K562 (cell line): ENCODE measurements around the gene PEDS1. TPM values are rescaled to one million over a fixed set of nuclear protein-coding genes. Genes with fewer than 3 reads are reported as not detected.
A peak's percentile ranks its signal among the peaks of the same experiment; 100 is the strongest.

Source experiments
- ASH1L ChIP-seq: fragments of 450-650 bp; IDR thresholded peaks from 2 replicates; pipeline ENCODE4 v1.6.1; 2018; ENCODE audit warnings: borderline replicate concordance, mild to moderate bottlenecking, low read depth; ENCODE audit not compliant: partially characterized antibody
- CSDE1 ChIP-seq, 2 experiments: fragments of 450-650 bp; IDR thresholded peaks; 2 replicates each; pipeline ENCODE4 v1.6.1; 2016; ENCODE audit warnings: mild to moderate bottlenecking in 1 of 2
- GTF2E2 ChIP-seq: fragments of 200-800 bp; sonication (Bioruptor generic); IDR thresholded peaks from 2 replicates; pipeline ENCODE4 v1.6.1; 2016; ENCODE audit warnings: missing genetic modification characterization, missing compliant biosample characterization
- MCM2 ChIP-seq: fragments of 450-650 bp; IDR thresholded peaks from 2 replicates; pipeline ENCODE4 v1.6.1; 2017; ENCODE audit warnings: low read depth, mild to moderate bottlenecking
- MECOM ChIP-seq: fragments of 250-450 bp; sonication (Bioruptor Pico); IDR thresholded peaks from 2 replicates; pipeline ENCODE4 v1.8.0; 2022; ENCODE audit warnings: inconsistent platforms
- NFE2 ChIP-seq: IDR thresholded peaks from 2 replicates; pipeline ENCODE4 v1.6.1; 2014; ENCODE audit warnings: antibody characterized with exemption, low read depth
- NR2C2 ChIP-seq, 2 experiments: fragments of 200-800 bp in 1 of 2; sonication (Bioruptor generic) in 1 of 2; sonication (generic) in 1 of 2; formaldehyde crosslinking in 1 of 2; IDR thresholded peaks; 2 replicates each; pipeline versions ENCODE4 v1.6.1 to v1.8.0; 2016 to 2022; ENCODE audit warnings: mild to moderate bottlenecking in 1 of 2, missing compliant biosample characterization in 1 of 2, missing genetic modification characterization in 1 of 2, missing genetic modification reagents in 1 of 2
- POLR2G ChIP-seq: fragments of 200-400 bp; formaldehyde crosslinking; IDR thresholded peaks from 2 replicates; pipeline ENCODE4 v1.6.1; 2017; ENCODE audit warnings: low read depth, mild to moderate bottlenecking, antibody characterized with exemption, low read length, moderate library complexity
- SLC30A9 ChIP-seq: fragments of 250-450 bp; sonication (Bioruptor Pico); IDR thresholded peaks from 2 replicates; pipeline ENCODE4 v1.8.0; 2022; ENCODE audit warnings: mild to moderate bottlenecking, moderate library complexity
- ZBTB40 ChIP-seq, 2 experiments: fragments of 450-650 bp in 1 of 2; sonication (generic) in 1 of 2; formaldehyde crosslinking in 1 of 2; IDR thresholded peaks; 2 replicates each; pipeline versions ENCODE4 v1.7.1 to v1.9.0; 2016 to 2022; ENCODE audit warnings: inconsistent platforms in 1 of 2, mild to moderate bottlenecking in 1 of 2, missing genetic modification reagents in 1 of 2
- ZBTB7A ChIP-seq: IDR thresholded peaks from 2 replicates; pipeline ENCODE4 v1.6.1; 2011; ENCODE audit warnings: low read depth, mild to moderate bottlenecking, low read length, moderate library complexity, borderline replicate concordance; ENCODE audit not compliant: control insufficient read depth
- ZMIZ1 ChIP-seq, 2 experiments: fragments of 150-350 bp in 1 of 2; IDR thresholded peaks; 2 replicates each; pipeline ENCODE4 v1.6.1; 2012 to 2016; ENCODE audit warnings: low read depth in 2 of 2, low read length in 2 of 2, mild to moderate bottlenecking in 1 of 2, moderate library complexity in 1 of 2
- ZNF263 ChIP-seq: sonication (generic); formaldehyde crosslinking; IDR thresholded peaks from 2 replicates; pipeline ENCODE4 v1.8.0; 2022; ENCODE audit warnings: mild to moderate bottlenecking, missing genetic modification reagents, borderline replicate concordance
- polyA plus RNA-seq, 8 experiments: library from polyadenylated mRNA; depleted of rRNA in 4 of 8; stranded (reverse) in 5 of 8; unstranded in 3 of 8; fragments of >200 nt; fragmentation: Nextera tagmentation in 2 of 8; fragmentation: Illumina TruSeq in 1 of 8; extraction: Ambion mirVana in 2 of 8; extraction: Trizol in 1 of 8; gene quantifications; 2 replicates each; pipeline versions ENCODE4 v1.2.1 to v1.2.3, GENCODE V29; 2011 to 2014; ENCODE audit warnings: inconsistent platforms in 1 of 8, missing spikeins in 1 of 8
- total RNA-seq, 7 experiments: library from RNA; depleted of rRNA in 6 of 7; stranded (reverse); fragments of >200 nt in 6 of 7; fragmentation: Illumina TruSeq in 2 of 7; extraction: Trizol in 2 of 7; gene quantifications; 2 replicates each; pipeline versions ENCODE4 v1.2.1 to v1.2.3, GENCODE V29; 2011 to 2021; ENCODE audit warnings: low replicate concordance in 1 of 7

PEDS1 gene
- total and polyA plus RNA-seq, 9 of the 15 experiments (the other 6 are each of a cell fraction or from before 2014, with no cell fraction given) = 2.9 to 38.5 (median 24.2) TPM

GRCh38 chr20:50165684-50166554, 12.4 kb upstream of the PEDS1 start (continued):
- TF ChIP-seq ZMIZ1 (IDR thresholded peaks at IDR 0.05; ENCODE audit: low read depth in 2 of 2, low read length in 2 of 2) (peak in 1 of 2 experiments; percentile 83; a peak in 2 of 4 replicates), ZBTB40 (IDR thresholded peaks at IDR 0.05) (no peak; the same call in none of the 2 replicates), ZBTB40 (CRISPR knock-in tag; IDR thresholded peaks at IDR 0.05) (no peak), SLC30A9 (CRISPR knock-in tag) (no peak), CSDE1 (IDR thresholded peaks at IDR 0.05) (peak in 1 of 2 experiments; percentile 49; a peak in 1 of 4 replicates), MECOM (0 out of 2 replicates have a peak, but pooled peaks have one; percentile 49), MCM2 (no peak), ZBTB7A (no peak; the same call in 1 of the 2 replicates), NFE2 (peak; percentile 98), ZNF263 (CRISPR knock-in tag) (no peak), GTF2E2 (tag) (peak; percentile 82; the same call in 1 of the 2 replicates), NR2C2 (CRISPR knock-in tag; IDR thresholded peaks at IDR 0.05) (no peak), NR2C2 (tag; IDR thresholded peaks at IDR 0.05) (peak; percentile 86), POLR2G (0 out of 2 replicates have a peak, but pooled peaks have one; percentile 26), ASH1L (no peak)
